Smooth muscle cell (in vitro differentiated cells): ENCODE data around the gene DNMBP. TPM values are rescaled to one million over a fixed set of nuclear protein-coding genes. Genes with fewer than 3 reads are reported as not detected.
"Not testable (repeated sequence)": the region's sequence is repeated elsewhere in the genome, so short reads cannot be mapped to it uniquely, and the experiment has no call there.

Source experiments
- DNase-seq: peaks from one replicate; lab custom pipeline; 2025; ENCODE audit not compliant: unreplicated experiment; lab: John Stamatoyannopoulos, UW
- H2AFZ ChIP-seq: fragments of 200-600 bp; sonication (generic); 2 replicates; pipeline ENCODE4 v1.6.0; 2016; ENCODE audit warnings: antibody characterized with exemption, low read depth, mild to moderate bottlenecking
- H3F3A ChIP-seq: fragments of 200-600 bp; sonication (generic); 2 replicates; pipeline ENCODE4 v1.6.0; 2017; ENCODE audit warnings: antibody characterized with exemption, low read depth
- H3K27ac ChIP-seq: fragments of 200-600 bp; sonication (generic); 2 replicates; pipeline ENCODE4 v1.5.1; 2016; ENCODE audit warnings: low read depth, mild to moderate bottlenecking
- H3K27me3 ChIP-seq: fragments of 200-600 bp; sonication (generic); 2 replicates; pipeline ENCODE4 v1.6.1; 2016; ENCODE audit warnings: low read depth, mild to moderate bottlenecking
- H3K36me3 ChIP-seq: fragments of 200-600 bp; sonication (generic); 2 replicates; pipeline ENCODE4 v1.5.1; 2016; ENCODE audit warnings: low read depth
- H3K4me1 ChIP-seq: fragments of 200-600 bp; sonication (generic); 2 replicates; pipeline ENCODE4 v1.5.1; 2016; ENCODE audit warnings: low read depth
- H3K4me2 ChIP-seq: fragments of 200-600 bp; sonication (generic); 2 replicates; pipeline ENCODE4 v1.6.0; 2016; ENCODE audit warnings: mild to moderate bottlenecking
- H3K4me3 ChIP-seq: fragments of 200-600 bp; sonication (generic); 2 replicates; pipeline ENCODE4 v1.5.1; 2016; ENCODE audit warnings: mild to moderate bottlenecking
- H3K79me2 ChIP-seq: fragments of 200-600 bp; sonication (generic); 2 replicates; pipeline ENCODE4 v1.6.0; 2016; ENCODE audit warnings: low read depth, mild to moderate bottlenecking
- H3K9ac ChIP-seq: fragments of 200-600 bp; sonication (generic); 2 replicates; pipeline ENCODE4 v1.6.0; 2016; ENCODE audit warnings: low read depth
- H3K9me3 ChIP-seq: fragments of 200-600 bp; sonication (generic); replicated peaks from 2 replicates; pipeline ENCODE4 v1.5.1; 2016; ENCODE audit warnings: low read depth
- H4K20me1 ChIP-seq: fragments of 200-600 bp; sonication (generic); 2 replicates; pipeline ENCODE4 v1.6.0; 2016; ENCODE audit warnings: low read depth
- WGBS: methylation state at CpG from one replicate; pipeline ENCODE4 v1.1.7; 2016; ENCODE audit warnings: low lambda C conversion rate; 5-methylcytosine and 5-hydroxymethylcytosine counted together
- polyA plus RNA-seq: library from polyadenylated mRNA; unstranded; fragments of >200 nt; fragmentation: Nextera tagmentation; extraction: Ambion mirVana; gene quantifications from 2 replicates; pipeline ENCODE4 v1.2.1, GENCODE V29; 2016
- total RNA-seq: library from RNA; depleted of rRNA; stranded (reverse); fragments of >200 nt; gene quantifications from 2 replicates; pipeline ENCODE4 v1.2.3, GENCODE V29; 2014
- TF ChIP-seq, protein P1 (sequence below): fragments of 200-600 bp; sonication (generic); IDR thresholded peaks from 2 replicates; pipeline ENCODE4 v1.5.1; 2017; ENCODE audit warnings: borderline replicate concordance, mild to moderate bottlenecking, antibody characterized with exemption; ENCODE audit not compliant: insufficient read depth, poor library complexity, severe bottlenecking

DNMBP gene
- total and polyA plus RNA-seq, 2 experiments from 2014 or later, result 9.4 to 17.9 TPM

GRCh38 chr10:99964791-99965190 is 45.0 kb downstream of the DNMBP start:
- WGBS, result 99% methylated on average over 7 of the region's 7 CpGs
- Histone ChIP-seq H3K27me3 (no peaks in the 10 kb centered on the region), H3F3A (peaks cover 30% of the 10 kb centered on the region), H3K4me2 (peak overlapping the region; percentile 31), H3K9me3 (no peaks in the 10 kb centered on the region), H3K36me3 (peaks cover 2% of the 10 kb centered on the region), H4K20me1 (no peaks in the 10 kb centered on the region), H3K27ac (peak overlapping the region; percentile 90), H3K9ac (no peak overlapping the region), H3K4me3 (no peak overlapping the region), H3K4me1 (peaks cover 3% of the 10 kb centered on the region), H3K79me2 (peaks cover 18% of the 10 kb centered on the region), H2AFZ (no peak overlapping the region)
- TF ChIP-seq, protein P1, sequence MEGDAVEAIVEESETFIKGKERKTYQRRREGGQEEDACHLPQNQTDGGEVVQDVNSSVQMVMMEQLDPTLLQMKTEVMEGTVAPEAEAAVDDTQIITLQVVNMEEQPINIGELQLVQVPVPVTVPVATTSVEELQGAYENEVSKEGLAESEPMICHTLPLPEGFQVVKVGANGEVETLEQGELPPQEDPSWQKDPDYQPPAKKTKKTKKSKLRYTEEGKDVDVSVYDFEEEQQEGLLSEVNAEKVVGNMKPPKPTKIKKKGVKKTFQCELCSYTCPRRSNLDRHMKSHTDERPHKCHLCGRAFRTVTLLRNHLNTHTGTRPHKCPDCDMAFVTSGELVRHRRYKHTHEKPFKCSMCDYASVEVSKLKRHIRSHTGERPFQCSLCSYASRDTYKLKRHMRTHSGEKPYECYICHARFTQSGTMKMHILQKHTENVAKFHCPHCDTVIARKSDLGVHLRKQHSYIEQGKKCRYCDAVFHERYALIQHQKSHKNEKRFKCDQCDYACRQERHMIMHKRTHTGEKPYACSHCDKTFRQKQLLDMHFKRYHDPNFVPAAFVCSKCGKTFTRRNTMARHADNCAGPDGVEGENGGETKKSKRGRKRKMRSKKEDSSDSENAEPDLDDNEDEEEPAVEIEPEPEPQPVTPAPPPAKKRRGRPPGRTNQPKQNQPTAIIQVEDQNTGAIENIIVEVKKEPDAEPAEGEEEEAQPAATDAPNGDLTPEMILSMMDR, result no peak
- DNase-seq, result no peak

DNA sequence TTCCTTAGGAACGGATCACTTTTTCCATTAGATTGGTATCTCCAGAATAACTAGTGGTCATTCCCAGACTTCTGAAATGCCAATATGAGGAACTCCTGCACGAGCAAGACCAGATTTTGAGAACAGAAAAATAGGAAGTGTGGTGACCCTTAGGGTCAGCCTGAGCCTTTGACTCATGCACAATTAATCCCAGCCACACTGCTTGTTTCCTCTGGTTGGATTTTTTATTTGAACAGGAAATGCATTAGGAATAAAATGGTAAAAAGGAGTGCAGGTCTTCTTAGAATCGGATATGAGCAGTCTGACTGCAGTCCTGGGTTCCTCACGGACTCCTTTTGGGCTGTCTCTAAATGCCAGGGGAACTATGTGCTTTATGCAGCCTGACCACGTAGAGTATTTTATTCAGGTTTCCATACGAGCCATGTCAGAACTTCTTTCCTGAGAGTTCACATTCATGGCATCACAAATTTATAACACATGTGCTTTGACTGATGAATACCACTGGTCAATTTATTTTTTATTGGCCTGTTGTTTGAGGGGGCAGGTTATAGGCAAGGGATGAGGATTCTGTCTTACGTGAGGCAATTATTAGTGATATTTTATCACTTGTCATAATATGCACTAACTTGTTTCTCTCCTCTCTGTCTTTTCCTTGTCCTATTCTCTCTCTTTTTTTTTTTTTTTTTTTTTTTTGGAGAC is 46.1 kb downstream of the DNMBP start:
- H3K9ac ChIP-seq, H3K9me3 ChIP-seq, H3K27me3 ChIP-seq, H3K4me1 ChIP-seq, H4K20me1 ChIP-seq, H3K36me3 ChIP-seq, H2AFZ ChIP-seq, H3K4me3 ChIP-seq, DNase-seq: not testable (repeated sequence)
- Histone ChIP-seq H3K79me2 (peaks cover 24% of the 10 kb centered on the region), H3F3A (peaks cover 30% of the 10 kb centered on the region), H3K27ac (peak overlapping the region; percentile 44), H3K4me2 (peak overlapping the region; percentile 28)
- WGBS, result 61% methylated on average over 4 of the region's 7 CpGs

GRCh38 chr10:99958806-99959205 is 50.9 kb downstream of the DNMBP start:
- Histone ChIP-seq H3K27me3 (no peaks in the 10 kb centered on the region), H3K79me2 (peaks cover 57% of the 10 kb centered on the region), H3K9me3 (no peaks in the 10 kb centered on the region), H3K4me3 (no peak overlapping the region), H3K4me1 (no peaks in the 10 kb centered on the region), H2AFZ (no peak overlapping the region), H4K20me1 (no peaks in the 10 kb centered on the region), H3K9ac (no peak overlapping the region), H3F3A (peaks cover 5% of the 10 kb centered on the region), H3K36me3 (peaks cover 13% of the 10 kb centered on the region), H3K4me2 (peak overlapping the region; percentile 45), H3K27ac (peak overlapping the region; percentile 49)
- WGBS, result 94% methylated on average over 6 of the region's 6 CpGs
- TF ChIP-seq, protein P1, result no peak
- no peak for DNase-seq

DNA sequence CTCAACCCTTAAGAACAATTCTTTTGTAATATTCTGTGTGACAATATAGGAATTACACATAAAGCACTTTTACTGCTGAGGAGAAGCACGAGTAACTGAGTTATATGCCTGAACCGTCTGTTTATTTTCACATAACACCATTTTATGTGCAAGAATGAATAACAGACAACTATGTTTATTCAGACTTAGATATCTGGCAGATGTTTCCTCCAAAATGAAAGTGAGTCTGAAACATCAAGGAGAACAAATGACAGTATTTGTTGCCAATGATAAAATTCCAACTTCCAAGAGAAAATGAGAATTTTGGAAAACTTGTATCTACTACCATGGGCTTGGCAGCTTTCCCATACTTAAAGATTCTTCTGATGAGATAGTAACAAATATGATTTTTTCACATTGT is 51.4 kb downstream of the DNMBP start:
- Histone ChIP-seq H3K79me2 (peaks cover 62% of the 10 kb centered on the region), H3K4me2 (peak overlapping the region; percentile 45), H3K36me3 (peaks cover 13% of the 10 kb centered on the region), H2AFZ (no peak overlapping the region), H4K20me1 (no peaks in the 10 kb centered on the region), H3F3A (peaks cover 5% of the 10 kb centered on the region), H3K27me3 (no peaks in the 10 kb centered on the region), H3K4me1 (no peaks in the 10 kb centered on the region), H3K9ac (no peak overlapping the region), H3K4me3 (no peak overlapping the region), H3K9me3 (no peaks in the 10 kb centered on the region), H3K27ac (peak overlapping the region; percentile 49)
- TF ChIP-seq, protein P1, result no peak
- DNase-seq, result no peak
- 12% methylated on average over 2 of the region's 2 CpGs for WGBS

- peaks cover 79% of the 10 kb centered on the region for H3K79me2 ChIP-seq
- not testable (repeated sequence) for H3K9ac ChIP-seq
- 98% methylated on average over 3 of the region's 3 CpGs for WGBS
Measured at GRCh38 chr10:99953510-99953909, 56.2 kb downstream of the DNMBP start.

More at GRCh38 chr10:99953510-99953909, 56.2 kb downstream of the DNMBP start:
- not testable (repeated sequence) for H3K27me3 ChIP-seq, H3F3A ChIP-seq, H3K4me1 ChIP-seq, DNase-seq, H3K4me3 ChIP-seq, H2AFZ ChIP-seq, H3K27ac ChIP-seq, H3K9me3 ChIP-seq, H3K4me2 ChIP-seq
- H3K36me3 ChIP-seq, result peaks cover 18% of the 10 kb centered on the region
- peaks cover 14% of the 10 kb centered on the region for H4K20me1 ChIP-seq
